ENCODE data around the gene DOK6. TPM values are rescaled to one million over a fixed set of nuclear protein-coding genes. Genes with fewer than 3 reads are reported as not detected.

DOK6 gene
- total RNA-seq, 1 experiment from 2014 or later, result not detected

- Histone ChIP-seq H4K20me1 (ENCODE audit: insufficient read depth, low read depth, low read length) (no peaks in the 10 kb centered on the region), H2AFZ (ENCODE audit: low read length) (no peak overlapping the region)
- DNase-seq, result no peak
Observed at GRCh38 chr18:69371729-69372128, 29.0 kb upstream of the DOK6 start.

GRCh38 chr18:69380324-69380723, 20.4 kb upstream of the DOK6 start:
- Histone ChIP-seq H3K4me2 (ENCODE audit: low read depth, low read length, poor library complexity, severe bottlenecking) (no peak overlapping the region), H3K4me3 (ENCODE audit: low read length) (no peak overlapping the region), H3K9ac (ENCODE audit: low read length) (no peak overlapping the region), H3K9me2 (replicated peaks; ENCODE audit: insufficient read depth, low read length) (no peaks in the 10 kb centered on the region; the same call in 1 of the 2 replicates), H3K27me3 (ENCODE audit: low read length) (no peaks in the 10 kb centered on the region), H3K36me3 (ENCODE audit: insufficient read depth, low read length) (no peaks in the 10 kb centered on the region), H3K9me3 (ENCODE audit: low read length) (no peaks in the 10 kb centered on the region), H3K79me2 (ENCODE audit: low read length) (no peaks in the 10 kb centered on the region), H2AFZ (ENCODE audit: low read length) (no peak overlapping the region), H3K27ac (ENCODE audit: low read length) (no peak overlapping the region), H4K20me1 (ENCODE audit: insufficient read depth, low read depth, low read length) (no peaks in the 10 kb centered on the region), H3K4me1 (ENCODE audit: low read length) (no peaks in the 10 kb centered on the region)
- no peak for DNase-seq

More at GRCh38 chr18:69371729-69372128, 29.0 kb upstream of the DOK6 start:
- H3K9me3 ChIP-seq (ENCODE audit: low read length), result no peaks in the 10 kb centered on the region; the same call in 1 of the 2 replicates
- H3K4me2 ChIP-seq (ENCODE audit: low read depth, low read length, poor library complexity, severe bottlenecking), result no peak overlapping the region
- no peaks in the 10 kb centered on the region for H3K4me1 ChIP-seq (ENCODE audit: low read length)
- no peak overlapping the region for H3K4me3 ChIP-seq (ENCODE audit: low read length)
- H3K27ac ChIP-seq (ENCODE audit: low read length), result no peak overlapping the region
- H3K9ac ChIP-seq (ENCODE audit: low read length), result no peak overlapping the region
- no peaks in the 10 kb centered on the region for H3K36me3 ChIP-seq (ENCODE audit: insufficient read depth, low read length)
- no peaks in the 10 kb centered on the region for H3K27me3 ChIP-seq (ENCODE audit: low read length)
- H3K79me2 ChIP-seq (ENCODE audit: low read length), result no peaks in the 10 kb centered on the region
- no peaks in the 10 kb centered on the region for H3K9me2 ChIP-seq (replicated peaks; ENCODE audit: insufficient read depth, low read length)

DNA sequence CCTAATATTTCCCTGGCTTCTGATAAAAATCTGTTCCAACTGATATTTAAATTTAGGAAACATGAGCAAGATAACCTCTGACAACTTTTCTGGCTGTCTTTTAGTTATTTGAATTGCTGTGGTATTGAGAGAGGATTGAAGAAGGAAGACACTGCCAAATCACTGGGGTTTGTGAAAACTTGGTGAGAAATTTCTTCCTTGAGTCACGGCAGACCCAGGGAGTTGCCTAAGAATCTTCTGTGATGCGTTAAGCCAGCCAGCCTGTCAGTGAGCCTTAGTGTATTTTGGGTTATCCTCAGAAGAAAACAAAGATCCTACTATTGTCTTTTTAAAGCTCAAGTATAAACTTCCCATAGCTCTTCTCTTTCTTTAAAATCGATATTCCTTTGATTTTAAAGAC, 17.5 kb upstream of the DOK6 start:
- Histone ChIP-seq H3K79me2 (ENCODE audit: low read length) (no peaks in the 10 kb centered on the region), H3K36me3 (ENCODE audit: insufficient read depth, low read length) (no peaks in the 10 kb centered on the region), H3K9me3 (ENCODE audit: low read length) (no peaks in the 10 kb centered on the region), H3K4me2 (ENCODE audit: low read depth, low read length, poor library complexity, severe bottlenecking) (no peak overlapping the region), H4K20me1 (ENCODE audit: insufficient read depth, low read depth, low read length) (no peaks in the 10 kb centered on the region), H3K9me2 (replicated peaks; ENCODE audit: insufficient read depth, low read length) (no peaks in the 10 kb centered on the region), H3K9ac (ENCODE audit: low read length) (no peak overlapping the region), H3K27me3 (ENCODE audit: low read length) (no peaks in the 10 kb centered on the region), H3K4me3 (ENCODE audit: low read length) (no peak overlapping the region), H3K4me1 (ENCODE audit: low read length) (no peaks in the 10 kb centered on the region), H3K27ac (ENCODE audit: low read length) (no peak overlapping the region), H2AFZ (ENCODE audit: low read length) (no peak overlapping the region)
- DNase-seq, result no peak

- no peak overlapping the region for H3K9ac ChIP-seq (ENCODE audit: low read length)
- no peaks in the 10 kb centered on the region for H3K36me3 ChIP-seq (ENCODE audit: insufficient read depth, low read length)
- no peaks in the 10 kb centered on the region for H3K9me2 ChIP-seq (replicated peaks; ENCODE audit: insufficient read depth, low read length)
- no peaks in the 10 kb centered on the region for H3K27me3 ChIP-seq (ENCODE audit: low read length)
- H3K4me1 ChIP-seq (ENCODE audit: low read length), result no peaks in the 10 kb centered on the region
- no peaks in the 10 kb centered on the region for H3K9me3 ChIP-seq (ENCODE audit: low read length)
- no peaks in the 10 kb centered on the region for H3K79me2 ChIP-seq (ENCODE audit: low read length)
- no peaks in the 10 kb centered on the region for H4K20me1 ChIP-seq (ENCODE audit: insufficient read depth, low read depth, low read length)
- DNase-seq, result no peak
- H3K27ac ChIP-seq (ENCODE audit: low read length), result no peak overlapping the region
- H3K4me2 ChIP-seq (ENCODE audit: low read depth, low read length, poor library complexity, severe bottlenecking), result no peak overlapping the region
- H3K4me3 ChIP-seq (ENCODE audit: low read length), result no peak overlapping the region
- H2AFZ ChIP-seq (ENCODE audit: low read length), result no peak overlapping the region
Observed at GRCh38 chr18:69387186-69387585, 13.5 kb upstream of the DOK6 start.

DNA sequence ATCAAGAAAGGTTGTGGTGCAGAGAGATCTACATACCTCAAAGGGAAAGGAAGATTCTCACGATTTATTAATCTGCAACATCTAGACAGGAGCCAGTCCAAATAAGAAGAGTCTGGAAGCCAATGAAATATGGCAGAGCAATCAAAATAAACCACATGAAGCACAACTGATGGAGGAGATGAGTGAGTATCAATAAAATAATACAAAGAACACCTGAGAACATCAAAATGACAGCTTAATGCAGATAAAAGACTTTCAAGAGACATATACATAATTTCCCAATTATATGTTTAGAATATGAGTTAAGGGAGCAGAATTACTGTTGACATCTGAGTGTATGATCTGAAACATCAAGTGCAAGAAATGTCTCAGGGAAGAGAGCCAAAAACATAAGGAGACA, 12.5 kb upstream of the DOK6 start:
- Histone ChIP-seq H3K4me2 (ENCODE audit: low read depth, low read length, poor library complexity, severe bottlenecking) (no peak overlapping the region), H3K4me3 (ENCODE audit: low read length) (no peak overlapping the region), H3K9ac (ENCODE audit: low read length) (no peak overlapping the region), H3K4me1 (ENCODE audit: low read length) (no peaks in the 10 kb centered on the region), H3K36me3 (ENCODE audit: insufficient read depth, low read length) (no peaks in the 10 kb centered on the region), H3K79me2 (ENCODE audit: low read length) (no peaks in the 10 kb centered on the region), H3K27ac (ENCODE audit: low read length) (no peak overlapping the region), H3K9me2 (replicated peaks; ENCODE audit: insufficient read depth, low read length) (no peaks in the 10 kb centered on the region), H3K27me3 (ENCODE audit: low read length) (no peaks in the 10 kb centered on the region), H4K20me1 (ENCODE audit: insufficient read depth, low read depth, low read length) (no peaks in the 10 kb centered on the region), H2AFZ (ENCODE audit: low read length) (no peak overlapping the region), H3K9me3 (ENCODE audit: low read length) (no peaks in the 10 kb centered on the region)
- DNase-seq, result no peak

DNA sequence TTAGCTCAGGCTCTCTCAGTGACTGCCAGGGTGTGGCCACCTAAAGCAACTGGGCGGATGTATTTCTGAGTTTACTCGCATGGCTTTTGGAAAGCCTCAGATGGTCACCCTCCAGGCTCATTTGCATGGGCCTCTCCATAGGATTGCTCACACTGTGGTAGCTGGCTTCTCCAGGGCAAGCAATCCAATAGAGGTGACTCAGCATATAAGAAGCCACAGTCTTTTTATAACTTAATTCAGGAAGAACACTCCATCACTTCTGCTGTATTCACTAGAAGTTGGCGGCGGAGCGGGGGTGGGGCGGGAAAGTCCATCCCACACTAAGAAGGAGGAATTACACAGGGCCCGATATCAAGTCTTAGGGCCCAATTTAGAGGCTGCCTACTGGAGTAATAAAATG, 3.6 kb upstream of the DOK6 start:
- Histone ChIP-seq H3K9me3 (ENCODE audit: low read length) (peaks cover 12% of the 10 kb centered on the region), H3K36me3 (ENCODE audit: insufficient read depth, low read length) (no peaks in the 10 kb centered on the region), H3K4me3 (ENCODE audit: low read length) (no peak overlapping the region), H3K9ac (ENCODE audit: low read length) (no peak overlapping the region), H2AFZ (ENCODE audit: low read length) (no peak overlapping the region), H3K79me2 (ENCODE audit: low read length) (no peaks in the 10 kb centered on the region), H3K27me3 (ENCODE audit: low read length) (no peaks in the 10 kb centered on the region), H3K27ac (ENCODE audit: low read length) (no peak overlapping the region), H4K20me1 (ENCODE audit: insufficient read depth, low read depth, low read length) (no peaks in the 10 kb centered on the region), H3K4me1 (ENCODE audit: low read length) (no peaks in the 10 kb centered on the region), H3K4me2 (ENCODE audit: low read depth, low read length, poor library complexity, severe bottlenecking) (no peak overlapping the region), H3K9me2 (replicated peaks; ENCODE audit: insufficient read depth, low read length) (no peaks in the 10 kb centered on the region)
- DNase-seq, result no peak

GRCh38 chr18:69399253-69399652, 1.4 kb upstream of the DOK6 start:
- Histone ChIP-seq H3K4me1 (ENCODE audit: low read length) (no peaks in the 10 kb centered on the region), H3K27ac (ENCODE audit: low read length) (no peak overlapping the region), H3K27me3 (ENCODE audit: low read length) (no peaks in the 10 kb centered on the region), H3K4me3 (ENCODE audit: low read length) (no peak overlapping the region), H3K9ac (ENCODE audit: low read length) (no peak overlapping the region), H4K20me1 (ENCODE audit: insufficient read depth, low read depth, low read length) (no peaks in the 10 kb centered on the region), H3K9me3 (ENCODE audit: low read length) (peaks cover 12% of the 10 kb centered on the region), H3K9me2 (replicated peaks; ENCODE audit: insufficient read depth, low read length) (no peaks in the 10 kb centered on the region), H3K4me2 (ENCODE audit: low read depth, low read length, poor library complexity, severe bottlenecking) (no peak overlapping the region), H3K36me3 (ENCODE audit: insufficient read depth, low read length) (no peaks in the 10 kb centered on the region), H3K79me2 (ENCODE audit: low read length) (no peaks in the 10 kb centered on the region), H2AFZ (ENCODE audit: low read length) (no peak overlapping the region)
- no peak for DNase-seq

DNA sequence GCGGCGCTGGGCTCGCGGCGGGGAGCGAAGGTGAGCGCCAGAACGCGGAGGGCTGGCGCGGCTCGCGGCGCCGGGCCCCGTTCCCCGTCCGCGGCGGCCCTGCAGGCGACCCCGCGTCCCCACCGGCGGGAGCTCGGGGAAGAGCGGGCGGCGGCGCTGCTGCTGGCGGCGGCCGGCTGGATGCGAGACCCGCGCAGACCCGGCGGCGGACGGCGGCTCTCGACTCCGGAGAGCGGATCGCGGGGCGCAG, 213 bp downstream of the DOK6 start:
- H3K9me3 ChIP-seq (ENCODE audit: low read length), result peaks cover 12% of the 10 kb centered on the region
- no peaks in the 10 kb centered on the region for H3K27me3 ChIP-seq (ENCODE audit: low read length)
- H2AFZ ChIP-seq (ENCODE audit: low read length), result no peak overlapping the region
- H3K4me1 ChIP-seq (ENCODE audit: low read length), result no peaks in the 10 kb centered on the region
- DNase-seq, result no peak
- no peaks in the 10 kb centered on the region for H3K9me2 ChIP-seq (replicated peaks; ENCODE audit: insufficient read depth, low read length)
- H3K27ac ChIP-seq (ENCODE audit: low read length), result no peak overlapping the region
- no peak overlapping the region for H3K4me3 ChIP-seq (ENCODE audit: low read length)
- H4K20me1 ChIP-seq (ENCODE audit: insufficient read depth, low read depth, low read length), result no peaks in the 10 kb centered on the region
- H3K9ac ChIP-seq (ENCODE audit: low read length), result no peak overlapping the region
- H3K79me2 ChIP-seq (ENCODE audit: low read length), result no peaks in the 10 kb centered on the region
- no peak overlapping the region for H3K4me2 ChIP-seq (ENCODE audit: low read depth, low read length, poor library complexity, severe bottlenecking)
- H3K36me3 ChIP-seq (ENCODE audit: insufficient read depth, low read length), result no peaks in the 10 kb centered on the region
